Endothelial cell of umbilical vein (primary cell): ENCODE measurements around the gene KCTD1.

ENCODE experiments used
- CTCF ChIP-seq, 2 donors: IDR thresholded peaks; 1 replicate in 1 of 2; 2 replicates in 1 of 2; pipeline ENCODE4 v1.5.1; 2011; ENCODE audit warnings: low read length in 2 of 2, mild to moderate bottlenecking in 2 of 2, moderate library complexity in 2 of 2, control low read depth in 1 of 2, inconsistent platforms in 1 of 2, low read depth in 1 of 2; ENCODE audit not compliant: insufficient read depth in 1 of 2; ENCODE audit errors: extremely low read depth in 1 of 2
- EZH2 ChIP-seq: IDR thresholded peaks from 2 replicates; pipeline ENCODE4 v1.6.1; 2012; ENCODE audit warnings: borderline replicate concordance, low read depth, mild to moderate bottlenecking, moderate library complexity, low read length, inconsistent platforms; ENCODE audit not compliant: severe bottlenecking
- FOS ChIP-seq: IDR thresholded peaks from 2 replicates; pipeline ENCODE4 v1.6.1; 2011; ENCODE audit warnings: mild to moderate bottlenecking, low read length, moderate library complexity, borderline replicate concordance; ENCODE audit not compliant: insufficient read depth
- JUN ChIP-seq: IDR thresholded peaks from 2 replicates; pipeline ENCODE4 v1.6.1; 2011; ENCODE audit warnings: borderline replicate concordance, low read depth; ENCODE audit not compliant: insufficient read length, insufficient read depth
- MAX ChIP-seq: IDR thresholded peaks from 2 replicates; pipeline ENCODE4 v1.6.1; 2011; ENCODE audit not compliant: insufficient read depth, insufficient read length
- MYC ChIP-seq: IDR thresholded peaks from one replicate; pipeline ENCODE4 v1.6.1; 2011; ENCODE audit warnings: mild to moderate bottlenecking, low read depth, low read length
- POLR2A ChIP-seq: IDR thresholded peaks from 2 replicates; pipeline ENCODE4 v1.6.1; 2012; ENCODE audit warnings: low read depth, mild to moderate bottlenecking, control low read depth, low read length
- POLR2AphosphoS5 ChIP-seq: IDR thresholded peaks from 2 replicates; pipeline ENCODE4 v1.6.1; 2012; ENCODE audit warnings: low read depth, mild to moderate bottlenecking, control low read depth, low read length, moderate library complexity; ENCODE audit not compliant: insufficient read depth

GRCh38 chr18:26575865-26576217 is 27.5 kb upstream of the KCTD1 start:
- no peak for TF ChIP-seq POLR2A
- no peak for TF ChIP-seq CTCF (IDR thresholded peaks at IDR 0.05; ENCODE audit: extremely low read depth in 1 of 2, insufficient read depth in 1 of 2, low read depth in 1 of 2, low read length in 2 of 2)
- no peak for TF ChIP-seq EZH2
- no peak for TF ChIP-seq MAX
- no peak for TF ChIP-seq POLR2AphosphoS5
- TF ChIP-seq MYC, result no peak
- no peak for TF ChIP-seq JUN
- no peak for TF ChIP-seq FOS
